22Rv1 (cell line): Measurements from ENCODE around the gene WNK2.

ENCODE experiments used
- H3K27ac ChIP-seq: fragments of 450-650 bp; 2 replicates; pipeline ENCODE4 v1.5.1; 2017
- CTCF ChIP-seq: fragments of 450-650 bp; IDR thresholded peaks from 2 replicates; pipeline ENCODE4 v1.5.1; 2017; ENCODE audit warnings: mild to moderate bottlenecking
- ZFX ChIP-seq: fragments of 450-650 bp; IDR thresholded peaks from 2 replicates; pipeline ENCODE4 v1.6.1; 2017; ENCODE audit warnings: antibody characterized with exemption, borderline replicate concordance

WNK2 gene

GRCh38 chr9:93254806-93255493, 71.0 kb downstream of the WNK2 start:
- TF ChIP-seq ZFX, result no peak
- no peak for TF ChIP-seq CTCF
- no peak overlapping the region for H3K27ac ChIP-seq

GRCh38 chr9:93255494-93255867, 71.5 kb downstream of the WNK2 start:
- H3K27ac ChIP-seq, result no peak overlapping the region
- no peak for TF ChIP-seq CTCF
- no peak for TF ChIP-seq ZFX

- TF ChIP-seq ZFX (no peak), CTCF (no peak)
- H3K27ac ChIP-seq, result no peak overlapping the region
Measured at GRCh38 chr9:93255994-93256877, 72.3 kb downstream of the WNK2 start.

- TF ChIP-seq ZFX, result no peak
- no peak for TF ChIP-seq CTCF
- no peak overlapping the region for H3K27ac ChIP-seq
Measured at GRCh38 chr9:93256878-93257807, 73.2 kb downstream of the WNK2 start.

GRCh38 chr9:93257808-93258331, 73.9 kb downstream of the WNK2 start:
- TF ChIP-seq ZFX (no peak), CTCF (no peak)
- H3K27ac ChIP-seq, result no peak overlapping the region

GRCh38 chr9:93258419-93258817, 74.5 kb downstream of the WNK2 start:
- no peak overlapping the region for H3K27ac ChIP-seq
- no peak for TF ChIP-seq CTCF
